ENCODE results near the gene GID8. TPM values are rescaled to one million over a fixed set of nuclear protein-coding genes. Genes with fewer than 3 reads are reported as not detected.

The GID8 gene
- total RNA-seq, 1 donor from 2014 or later, result 48.7 TPM

DNA sequence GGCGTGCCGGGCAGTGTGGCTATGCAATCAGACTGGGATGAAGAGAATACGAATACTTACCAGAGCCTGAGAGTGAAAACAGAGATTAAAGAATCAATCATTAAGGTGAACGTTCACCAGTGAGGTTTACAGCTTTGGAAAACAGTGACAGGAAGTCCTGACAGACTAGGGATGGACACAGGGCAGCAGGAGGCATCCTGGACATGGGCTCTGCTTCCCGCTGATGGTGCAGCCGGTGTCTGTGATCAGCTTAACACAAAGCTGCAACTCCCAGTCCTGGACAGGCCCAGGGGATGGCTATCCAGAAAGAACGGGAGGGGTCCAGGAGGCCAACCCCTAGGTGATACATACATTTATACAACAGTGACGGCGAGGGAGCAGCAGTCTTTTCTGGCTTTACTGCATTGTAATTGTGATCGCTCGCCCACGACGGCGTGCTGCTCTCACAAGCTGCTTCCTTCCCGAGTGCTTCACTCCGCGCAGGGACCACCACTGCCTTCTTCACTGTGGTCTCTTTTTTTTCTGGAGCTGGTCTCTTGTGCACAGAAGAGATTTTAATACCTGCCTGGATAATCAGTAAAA is 32.3 kb upstream of the GID8 start:
- no peak for DNase-seq (ENCODE audit: low spot score)
- H3K4me3 ChIP-seq, result no peak overlapping the region
- H3K4me1 Mint-ChIP-seq, result peaks cover 2% of the 10 kb centered on the region
- no peak overlapping the region for H3K27ac Mint-ChIP-seq
- H2AFZ ChIP-seq (replicated peaks), result no peak overlapping the region
- TF ChIP-seq EZH2phosphoT487 (IDR thresholded peaks at IDR 0.05), result no peak
- TF ChIP-seq EZH2 (IDR thresholded peaks at IDR 0.05), result no peak
- TF ChIP-seq, protein P1, sequence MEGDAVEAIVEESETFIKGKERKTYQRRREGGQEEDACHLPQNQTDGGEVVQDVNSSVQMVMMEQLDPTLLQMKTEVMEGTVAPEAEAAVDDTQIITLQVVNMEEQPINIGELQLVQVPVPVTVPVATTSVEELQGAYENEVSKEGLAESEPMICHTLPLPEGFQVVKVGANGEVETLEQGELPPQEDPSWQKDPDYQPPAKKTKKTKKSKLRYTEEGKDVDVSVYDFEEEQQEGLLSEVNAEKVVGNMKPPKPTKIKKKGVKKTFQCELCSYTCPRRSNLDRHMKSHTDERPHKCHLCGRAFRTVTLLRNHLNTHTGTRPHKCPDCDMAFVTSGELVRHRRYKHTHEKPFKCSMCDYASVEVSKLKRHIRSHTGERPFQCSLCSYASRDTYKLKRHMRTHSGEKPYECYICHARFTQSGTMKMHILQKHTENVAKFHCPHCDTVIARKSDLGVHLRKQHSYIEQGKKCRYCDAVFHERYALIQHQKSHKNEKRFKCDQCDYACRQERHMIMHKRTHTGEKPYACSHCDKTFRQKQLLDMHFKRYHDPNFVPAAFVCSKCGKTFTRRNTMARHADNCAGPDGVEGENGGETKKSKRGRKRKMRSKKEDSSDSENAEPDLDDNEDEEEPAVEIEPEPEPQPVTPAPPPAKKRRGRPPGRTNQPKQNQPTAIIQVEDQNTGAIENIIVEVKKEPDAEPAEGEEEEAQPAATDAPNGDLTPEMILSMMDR (IDR thresholded peaks at IDR 0.05), result no peak
- no peaks in the 10 kb centered on the region for H3K36me3 ChIP-seq
- no peaks in the 10 kb centered on the region for H3K27me3 ChIP-seq
- no peaks in the 10 kb centered on the region for H3K9me3 Mint-ChIP-seq
- H3K9me3 ChIP-seq (ENCODE audit: low read depth), result no peaks in the 10 kb centered on the region
- H4K20me1 ChIP-seq (ENCODE audit: low read depth), result peaks cover 57% of the 10 kb centered on the region
- no peak overlapping the region for H3K9ac ChIP-seq
- H3K4me1 ChIP-seq, result no peaks in the 10 kb centered on the region
- no peak overlapping the region for H3K27ac ChIP-seq
- peaks cover 48% of the 10 kb centered on the region for H3K36me3 Mint-ChIP-seq
- H3F3A ChIP-seq (ENCODE audit: low read depth), result peaks cover 39% of the 10 kb centered on the region
- H3K4me2 ChIP-seq, result no peak overlapping the region
- H3K4me3 Mint-ChIP-seq, result no peak overlapping the region
- H3K79me2 ChIP-seq (ENCODE audit: low read depth), result peaks cover 40% of the 10 kb centered on the region
- peaks cover 2% of the 10 kb centered on the region for H3K27me3 Mint-ChIP-seq (ENCODE audit: insufficient read depth, low read depth)

DNA sequence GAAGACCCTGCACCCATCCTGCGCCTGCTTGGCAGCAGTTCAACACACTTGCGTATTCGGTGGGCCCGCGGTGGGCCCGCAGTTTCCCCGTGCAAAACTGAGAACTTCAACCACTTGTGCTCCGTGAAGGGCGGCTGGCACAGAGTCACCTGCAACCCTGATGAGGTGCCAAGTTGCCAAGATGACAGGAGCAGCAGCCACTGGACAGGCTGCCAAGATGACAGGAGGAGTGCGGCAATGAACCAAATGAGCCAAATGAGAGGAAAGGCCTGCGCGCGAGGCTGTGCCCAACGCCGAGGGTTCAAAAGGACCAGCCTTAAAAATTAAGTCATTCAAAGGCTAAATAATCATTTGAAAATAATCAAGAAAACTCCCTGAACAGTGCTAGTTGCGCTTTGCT is 31.7 kb upstream of the GID8 start:
- Histone ChIP-seq H3K4me2 (no peak overlapping the region), H3K79me2 (ENCODE audit: low read depth) (peaks cover 46% of the 10 kb centered on the region), H3K27ac (no peak overlapping the region), H3K27me3 (no peaks in the 10 kb centered on the region), H3K9me3 (ENCODE audit: low read depth) (no peaks in the 10 kb centered on the region), H3K4me1 (no peaks in the 10 kb centered on the region), H3K9ac (no peak overlapping the region), H2AFZ (replicated peaks) (no peak overlapping the region), H3K36me3 (no peaks in the 10 kb centered on the region), H3F3A (ENCODE audit: low read depth) (peaks cover 34% of the 10 kb centered on the region), H3K4me3 (no peak overlapping the region), H4K20me1 (ENCODE audit: low read depth) (peaks cover 57% of the 10 kb centered on the region)
- no peak overlapping the region for H3K4me3 Mint-ChIP-seq
- peaks cover 51% of the 10 kb centered on the region for H3K36me3 Mint-ChIP-seq
- H3K4me1 Mint-ChIP-seq, result no peaks in the 10 kb centered on the region
- TF ChIP-seq EZH2phosphoT487 (IDR thresholded peaks at IDR 0.05) (no peak), EZH2 (IDR thresholded peaks at IDR 0.05) (no peak)
- TF ChIP-seq, protein P1 (IDR thresholded peaks at IDR 0.05), result no peak
- no peak for DNase-seq (ENCODE audit: low spot score)
- no peak overlapping the region for H3K27ac Mint-ChIP-seq
- no peaks in the 10 kb centered on the region for H3K9me3 Mint-ChIP-seq
- peaks cover 2% of the 10 kb centered on the region for H3K27me3 Mint-ChIP-seq (ENCODE audit: insufficient read depth, low read depth)

DNA sequence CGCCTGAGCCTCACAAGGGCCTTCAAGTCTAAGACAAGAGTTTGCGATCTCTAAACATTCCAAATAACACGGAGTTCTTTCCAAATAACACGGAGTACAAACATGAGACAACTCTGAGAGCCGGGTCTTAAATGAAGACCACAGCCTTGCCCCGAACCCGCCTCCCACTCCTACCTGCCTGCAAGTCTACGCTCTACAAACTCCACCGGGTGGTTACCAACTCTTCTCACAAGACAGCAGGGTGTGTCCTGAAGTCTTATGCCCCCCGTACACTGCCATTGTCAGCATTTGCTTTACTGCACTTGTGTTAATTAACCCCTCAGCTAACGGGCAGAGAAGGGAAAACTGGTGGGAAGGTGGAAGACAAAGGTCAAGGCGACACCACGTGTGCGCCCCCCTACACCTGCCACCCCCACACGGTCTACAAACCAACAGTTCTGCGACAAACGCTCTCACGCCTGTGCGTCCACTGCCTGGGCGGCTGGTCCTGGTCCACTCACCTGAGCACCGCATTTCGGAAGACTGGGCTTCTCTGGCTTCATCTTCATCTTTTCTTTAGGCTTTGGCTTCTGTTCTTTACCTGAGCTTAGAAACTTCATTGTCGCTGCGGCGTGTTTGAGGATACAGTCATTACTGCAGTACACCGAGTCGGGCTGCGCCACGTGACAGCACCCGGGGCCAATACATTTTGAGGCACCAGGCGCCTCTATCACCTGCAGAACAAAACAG is 31.1 kb upstream of the GID8 start:
- no peak overlapping the region for H3K4me3 ChIP-seq
- H3F3A ChIP-seq (ENCODE audit: low read depth), result peaks cover 28% of the 10 kb centered on the region
- peaks cover 4% of the 10 kb centered on the region for H3K27me3 Mint-ChIP-seq (ENCODE audit: insufficient read depth, low read depth)
- H3K4me1 ChIP-seq, result no peaks in the 10 kb centered on the region
- TF ChIP-seq EZH2 (IDR thresholded peaks at IDR 0.05) (no peak), EZH2phosphoT487 (IDR thresholded peaks at IDR 0.05) (no peak)
- TF ChIP-seq, protein P1 (IDR thresholded peaks at IDR 0.05), result no peak
- H3K27me3 ChIP-seq, result no peaks in the 10 kb centered on the region
- H3K9me3 Mint-ChIP-seq, result no peaks in the 10 kb centered on the region
- H3K79me2 ChIP-seq (ENCODE audit: low read depth), result peaks cover 52% of the 10 kb centered on the region
- no peak overlapping the region for H3K27ac ChIP-seq
- no peaks in the 10 kb centered on the region for H3K9me3 ChIP-seq (ENCODE audit: low read depth)
- H3K27ac Mint-ChIP-seq, result no peak overlapping the region
- no peaks in the 10 kb centered on the region for H3K36me3 ChIP-seq
- H3K4me2 ChIP-seq, result no peak overlapping the region
- H2AFZ ChIP-seq (replicated peaks), result no peak overlapping the region
- no peak overlapping the region for H3K4me3 Mint-ChIP-seq
- H3K9ac ChIP-seq, result no peak overlapping the region
- peaks cover 56% of the 10 kb centered on the region for H3K36me3 Mint-ChIP-seq
- DNase-seq (ENCODE audit: low spot score), result no peak
- H4K20me1 ChIP-seq (ENCODE audit: low read depth), result peaks cover 61% of the 10 kb centered on the region
- H3K4me1 Mint-ChIP-seq, result no peaks in the 10 kb centered on the region

Measured in neural progenitor cell (in vitro differentiated cells).